Measurements from ENCODE around the gene NPIPA5.
"Not testable (repeated sequence)": the region's sequence is repeated elsewhere in the genome, so short reads cannot be mapped to it uniquely, and the experiment has no call there.

The NPIPA5 gene

DNA sequence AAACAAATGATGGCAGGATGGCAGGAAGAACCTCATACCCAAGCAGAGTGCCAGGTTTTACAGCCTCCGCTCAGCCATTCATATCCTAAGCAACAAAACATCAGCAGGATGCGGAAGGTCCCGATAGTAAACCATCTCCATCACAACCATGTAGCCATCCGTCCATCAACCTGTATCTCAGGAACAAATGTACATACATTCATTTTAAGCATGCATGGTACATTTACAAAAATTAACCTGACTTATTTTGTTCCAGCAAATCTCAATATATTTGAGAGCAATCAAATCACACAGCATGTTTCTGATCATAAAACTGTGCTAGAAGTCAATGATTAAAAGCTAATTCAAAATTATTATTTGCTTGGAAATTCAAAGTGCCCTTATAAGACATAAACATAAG is at the start of gene NPIPA5:
TSS of gene NPIPA5 (minus strand) at position 101 of the 400 bp plus-strand sequence. CDS start at position 101, 0 bp downstream.
- not testable (repeated sequence) for DNase-seq

GRCh38 chr16:15427648-15428239 is 49.6 kb upstream of the NPIPA5 start:
- DNase-seq, result peak; percentile 57 to 66

- no peak for DNase-seq
Measured at GRCh38 chr16:15426796-15427195, 48.7 kb upstream of the NPIPA5 start.

GRCh38 chr16:15425861-15426260 is 47.8 kb upstream of the NPIPA5 start:
- no peak for DNase-seq

DNA sequence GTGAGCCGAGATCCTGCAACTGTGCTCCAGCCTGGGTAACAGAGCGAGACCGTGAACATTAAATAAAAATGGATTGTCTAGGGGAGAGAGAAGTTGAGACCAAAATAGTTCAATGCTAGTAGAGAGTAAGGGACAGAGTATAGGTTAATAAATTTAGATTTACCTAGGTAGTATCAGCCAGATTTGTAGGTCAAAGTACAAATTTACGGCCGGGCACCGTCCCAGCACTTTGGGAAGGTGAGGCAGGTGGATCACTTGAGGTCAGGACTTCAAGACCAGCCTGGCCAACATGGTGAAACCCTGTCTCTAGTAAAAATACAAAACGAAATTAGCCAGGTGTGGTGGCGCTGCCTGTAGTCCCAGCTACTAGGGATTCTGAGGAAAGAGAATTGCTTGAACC is 44.1 kb upstream of the NPIPA5 start:
- DNase-seq, result no peak

DNA sequence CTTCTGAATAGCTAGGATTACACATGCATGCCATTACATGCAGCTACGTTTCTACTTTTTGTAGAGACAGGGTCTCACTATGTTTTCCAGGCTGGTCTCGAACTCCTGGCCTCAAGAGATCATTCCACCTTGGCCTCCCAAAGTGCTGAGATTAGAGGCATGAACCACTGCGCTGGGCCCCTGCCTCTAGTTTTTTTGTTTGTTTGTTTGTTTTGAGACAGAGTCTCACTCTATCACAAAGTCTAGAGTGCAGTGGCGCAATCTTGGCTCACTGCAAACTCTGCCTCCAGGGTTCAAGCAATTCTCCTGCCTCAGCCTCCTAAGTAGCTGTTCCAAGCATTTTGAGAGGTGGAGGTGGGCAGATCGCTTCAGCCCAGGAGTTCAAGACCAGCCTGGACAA is 43.6 kb upstream of the NPIPA5 start:
- not testable (repeated sequence) for DNase-seq

DNA sequence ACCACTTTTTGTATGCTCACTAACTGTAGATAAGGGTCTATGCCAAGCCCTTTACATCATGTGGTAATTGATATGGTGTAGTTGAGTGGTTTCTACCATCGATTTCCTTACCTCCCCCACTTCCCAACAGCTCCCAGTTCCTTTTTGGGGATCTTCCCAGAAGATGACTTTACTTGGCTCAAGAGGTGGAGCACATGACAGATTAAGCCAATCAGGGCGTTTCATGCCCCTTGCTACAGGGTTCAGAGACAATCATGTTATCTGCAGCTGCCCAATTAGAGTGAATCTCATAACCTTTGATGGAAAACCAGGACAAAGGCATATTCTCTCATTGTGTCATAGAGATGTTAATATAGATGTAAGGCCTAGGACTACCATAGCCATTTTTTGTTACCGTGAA is 40.1 kb upstream of the NPIPA5 start:
- DNase-seq, result no peak

GRCh38 chr16:15417197-15417596 is 39.1 kb upstream of the NPIPA5 start:
- no peak for DNase-seq

DNA sequence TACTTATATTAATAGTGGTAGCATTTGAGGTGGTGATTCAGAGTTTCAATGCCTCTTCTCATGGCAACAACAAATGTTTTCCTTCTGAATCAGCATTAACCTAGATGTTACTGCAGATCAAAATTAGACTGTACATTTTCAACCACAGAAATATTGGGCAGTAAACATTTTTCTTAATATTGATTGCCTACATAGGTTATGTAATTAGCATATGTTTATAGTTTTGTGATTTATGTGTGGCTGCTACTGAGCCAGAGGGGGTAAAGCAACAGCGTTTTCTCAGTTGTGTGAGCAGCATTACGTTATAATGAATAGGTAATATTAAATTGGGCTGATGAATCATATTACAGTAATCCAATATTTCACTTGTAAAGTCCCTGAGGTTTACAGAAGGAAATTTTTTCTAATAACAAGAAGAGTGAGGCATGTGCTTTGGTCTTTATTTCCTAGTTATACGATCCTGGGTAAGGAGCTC is 37.5 kb upstream of the NPIPA5 start:
- DNase-seq, result no peak

GRCh38 chr16:15409476-15409875 is 31.4 kb upstream of the NPIPA5 start:
- not testable (repeated sequence) for DNase-seq

GRCh38 chr16:15407756-15408155 is 29.7 kb upstream of the NPIPA5 start:
- DNase-seq, result not testable (repeated sequence)

DNA sequence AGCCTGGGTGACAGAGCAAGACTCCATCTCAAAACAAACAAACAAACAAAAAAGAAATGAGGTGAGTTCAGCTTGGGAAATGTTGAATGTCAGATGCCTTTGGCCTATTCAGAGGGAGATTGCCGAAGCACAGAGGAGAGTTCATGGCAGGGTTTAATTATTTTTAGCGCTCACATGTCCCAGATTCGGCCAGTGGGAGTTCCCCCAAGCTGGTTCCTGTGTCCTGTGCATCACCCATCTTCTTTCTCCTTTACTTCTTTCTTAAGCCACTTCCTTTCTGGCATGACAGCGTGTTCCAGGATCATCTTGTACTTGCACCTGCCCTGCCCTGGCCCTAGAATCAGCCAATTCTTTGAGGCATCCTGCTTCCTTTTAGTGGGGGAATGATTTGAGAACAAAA is 26.7 kb upstream of the NPIPA5 start:
- no peak for DNase-seq

- not testable (repeated sequence) for DNase-seq
Measured at GRCh38 chr16:15404091-15404490, 26.0 kb upstream of the NPIPA5 start.

DNA sequence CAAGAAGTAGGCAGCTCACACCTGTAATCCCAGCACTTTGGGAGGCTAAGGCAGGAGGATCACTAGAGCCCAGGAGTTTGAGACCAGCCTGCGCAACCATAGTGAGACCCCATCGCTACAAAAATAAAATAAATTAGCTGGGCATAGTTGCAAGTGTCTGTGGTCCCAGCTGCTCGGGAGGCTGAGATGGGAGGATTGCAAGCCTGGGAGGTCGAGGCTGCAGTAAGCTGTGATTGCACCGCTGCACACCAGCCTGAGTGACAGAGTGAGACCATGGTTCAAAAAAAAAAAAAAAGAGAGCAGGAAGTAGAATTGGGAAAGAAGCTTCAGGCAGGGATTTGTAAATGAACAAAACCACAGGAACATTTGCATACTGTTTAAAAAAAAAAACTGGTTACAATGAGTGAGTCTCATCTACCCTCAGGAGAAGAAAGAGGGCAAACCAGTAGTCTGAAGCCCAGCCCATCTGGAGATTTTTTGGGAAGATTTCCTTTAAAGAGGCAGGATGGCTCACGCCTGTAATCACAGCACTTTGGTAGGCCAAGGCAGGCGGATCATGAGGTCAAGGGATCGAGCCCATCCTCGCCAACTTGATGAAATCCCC is 25.4 kb upstream of the NPIPA5 start:
- no peak for DNase-seq

DNA sequence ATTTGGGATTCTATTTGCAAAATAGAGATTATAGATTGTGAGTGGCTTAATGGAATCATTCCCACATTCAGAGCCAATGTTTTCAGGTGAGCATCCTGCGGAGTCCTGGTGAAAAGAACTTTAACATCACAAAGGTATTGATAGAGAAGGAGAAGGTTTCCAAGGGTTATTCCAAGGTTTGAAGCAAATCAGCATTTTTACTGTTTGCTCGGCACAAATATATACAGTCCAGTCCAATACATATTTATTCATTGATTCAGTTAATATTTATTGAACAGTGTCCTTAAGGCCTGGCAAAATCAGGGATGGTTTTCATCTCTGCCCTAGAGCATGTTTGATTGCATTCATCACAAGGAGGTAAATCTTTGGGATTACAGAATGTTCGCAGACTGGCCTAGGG is 23.9 kb upstream of the NPIPA5 start:
- no peak for DNase-seq

GRCh38 chr16:15400314-15400713 is 22.2 kb upstream of the NPIPA5 start:
- not testable (repeated sequence) for DNase-seq

DNA sequence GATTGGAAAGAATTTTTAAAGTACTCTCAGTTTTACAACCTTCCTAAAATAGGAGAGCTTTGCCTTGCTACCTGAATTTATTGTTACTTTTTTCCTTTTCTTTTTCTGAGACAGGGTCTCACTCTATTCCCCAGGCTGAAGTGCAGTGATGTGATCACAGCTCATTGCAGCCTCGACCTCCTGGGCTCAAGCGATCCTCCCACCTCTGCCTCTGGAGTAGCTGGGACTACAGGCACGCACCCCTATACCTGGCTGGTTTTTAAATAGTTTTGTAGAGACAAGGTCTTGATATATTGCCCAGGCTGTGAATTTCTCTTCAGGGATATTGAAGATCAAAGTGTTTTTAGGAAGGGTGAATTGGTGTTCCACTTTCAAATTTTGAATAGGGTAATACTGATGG is 21.2 kb upstream of the NPIPA5 start:
- no peak for DNase-seq

- no peak for DNase-seq
Measured at GRCh38 chr16:15398618-15399316, 20.7 kb upstream of the NPIPA5 start.

DNA sequence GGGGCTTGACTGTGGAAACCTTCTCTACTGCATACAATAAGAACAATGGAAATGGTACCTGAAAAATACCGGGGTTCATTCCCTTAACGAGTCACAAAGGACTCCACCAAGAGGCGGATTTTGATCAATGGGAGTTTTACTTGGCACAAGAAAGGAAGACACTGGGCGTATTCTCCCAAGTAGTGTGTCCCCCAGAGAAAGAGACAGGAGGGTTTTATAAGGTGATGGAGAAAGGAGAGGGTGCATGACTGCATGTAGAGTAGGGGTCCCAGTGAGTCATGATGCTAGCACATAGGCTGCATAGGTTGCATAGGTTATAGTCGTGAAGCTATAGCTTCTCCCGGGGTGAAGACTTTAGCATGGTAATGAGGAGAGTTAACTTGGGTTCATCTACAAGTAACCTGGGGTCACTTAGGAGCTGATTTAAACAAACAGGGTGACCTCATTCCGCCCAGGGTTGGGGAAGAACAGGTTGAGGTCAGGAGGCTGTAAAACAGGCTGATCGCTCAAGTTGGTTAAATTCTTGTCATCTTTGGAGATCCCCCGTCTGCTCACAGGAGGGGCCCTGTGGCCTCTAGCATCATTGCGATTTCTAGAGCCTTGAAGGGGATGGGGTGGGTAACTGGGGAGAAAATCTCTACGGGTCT is 19.0 kb upstream of the NPIPA5 start:
- DNase-seq, result no peak

DNA sequence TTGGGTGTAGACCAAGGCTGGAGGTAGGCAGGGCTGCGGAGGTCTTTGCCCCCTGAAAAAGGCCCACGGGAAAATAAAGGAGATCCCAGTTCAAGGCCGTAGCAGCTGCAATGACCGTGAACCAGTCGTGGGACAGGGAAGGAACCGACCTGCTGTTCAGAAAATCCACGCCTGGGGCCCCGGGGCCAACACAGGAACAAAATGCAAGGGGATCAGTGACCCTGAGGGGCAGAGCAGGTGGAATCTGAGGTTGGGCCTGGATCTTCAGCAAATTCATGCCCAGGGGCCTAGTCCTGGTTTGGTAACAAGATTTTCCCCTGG is 18.4 kb upstream of the NPIPA5 start:
- not testable (repeated sequence) for DNase-seq

GRCh38 chr16:15395631-15396508 is 17.8 kb upstream of the NPIPA5 start, which contains the start of gene MPV17L:
MPV17L (plus strand) TSS chr16:15395754; CDS start chr16:15395898, 144 bp downstream.
- peak in 1 of 2 experiments; percentile 27 for DNase-seq

DNA sequence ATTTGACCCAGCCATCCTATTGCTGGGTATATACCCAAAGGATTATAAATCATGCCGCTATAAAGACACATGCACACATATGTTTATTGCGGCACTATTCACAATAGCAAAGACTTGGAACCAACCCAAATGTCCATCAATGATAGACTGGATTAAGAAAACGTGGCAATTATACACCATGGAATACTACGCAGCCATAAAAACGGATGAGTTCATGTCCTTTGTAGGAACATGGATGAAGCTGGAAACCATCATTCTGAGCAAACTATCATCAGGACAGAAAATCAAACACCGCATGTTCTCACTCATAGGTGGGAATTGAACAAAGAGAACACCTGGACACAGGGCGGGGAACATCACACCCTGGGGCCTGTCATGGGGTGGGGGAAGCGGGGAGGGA is 14.9 kb upstream of the NPIPA5 start:
- not testable (repeated sequence) for DNase-seq

GRCh38 chr16:15389916-15390315 is 11.8 kb upstream of the NPIPA5 start:
- not testable (repeated sequence) for DNase-seq

Data from activated T-cell treated with anti-CD3 and anti-CD28 coated beads, Interleukin-2, amount 50 U/mL, for 48 hours (primary cell).